H9 (cell line): Measurements from ENCODE around the gene SLC11A1. TPM values are rescaled to one million over a fixed set of nuclear protein-coding genes. Genes with fewer than 3 reads are reported as not detected.

Experiments
- DNase-seq: peaks from one replicate; pipeline ENCODE4 v3.0.0-alpha.2; 2017
- H2AFZ ChIP-seq: one replicate; pipeline ENCODE4 v1.6.1; 2013; ENCODE audit warnings: mild to moderate bottlenecking, low read length, control low read depth, moderate library complexity
- H2AK5ac ChIP-seq: 2 replicates; pipeline ENCODE4 v1.6.1; 2013; ENCODE audit warnings: low read length, control low read depth, mixed read lengths; ENCODE audit not compliant: insufficient read length
- H2BK120ac ChIP-seq: one replicate; pipeline ENCODE4 v1.6.1; 2013; ENCODE audit warnings: low read depth, mild to moderate bottlenecking, low read length, control low read depth, inconsistent platforms; ENCODE audit not compliant: poor library complexity, severe bottlenecking
- H2BK12ac ChIP-seq: 2 replicates; pipeline ENCODE4 v1.6.1; 2013; ENCODE audit warnings: low read length, control low read depth, mixed read lengths, low read depth; ENCODE audit not compliant: insufficient read length
- H2BK15ac ChIP-seq: 2 replicates; pipeline ENCODE4 v1.6.1; 2013; ENCODE audit warnings: low read depth, low read length, control low read depth
- H2BK20ac ChIP-seq: one replicate; pipeline ENCODE4 v1.6.1; 2013; ENCODE audit warnings: low read depth, mild to moderate bottlenecking, low read length, control low read depth, inconsistent platforms; ENCODE audit not compliant: poor library complexity, severe bottlenecking
- H2BK5ac ChIP-seq: 2 replicates; pipeline ENCODE4 v1.6.1; 2013; ENCODE audit warnings: low read length, control low read depth, mixed read lengths; ENCODE audit not compliant: insufficient read length
- H3K14ac ChIP-seq: 2 replicates; pipeline ENCODE4 v1.6.1; 2013; ENCODE audit warnings: low read length, control low read depth; ENCODE audit not compliant: insufficient read depth
- H3K18ac ChIP-seq: 2 replicates; pipeline ENCODE4 v1.6.1; 2013; ENCODE audit warnings: low read depth, mild to moderate bottlenecking, mixed read lengths, low read length, control low read depth; ENCODE audit not compliant: insufficient read length
- H3K23ac ChIP-seq: 2 replicates; pipeline ENCODE4 v1.6.1; 2013; ENCODE audit warnings: low read length, control low read depth, mixed read lengths, low read depth; ENCODE audit not compliant: insufficient read length
- H3K23me2 ChIP-seq: 2 replicates; pipeline ENCODE4 v1.6.1; 2013; ENCODE audit warnings: low read depth, mild to moderate bottlenecking, mixed read lengths, low read length, control low read depth; ENCODE audit not compliant: insufficient read length, poor library complexity, severe bottlenecking
- H3K27ac ChIP-seq: 2 replicates; pipeline ENCODE4 v1.5.1; 2013; ENCODE audit warnings: low read length, control low read depth, mixed read lengths, low read depth; ENCODE audit not compliant: insufficient read length
- H3K27me3 ChIP-seq: 2 replicates; pipeline ENCODE4 v1.6.1; 2013; ENCODE audit warnings: low read length, control low read depth, inconsistent platforms; ENCODE audit not compliant: insufficient read depth
- H3K4ac ChIP-seq: 2 replicates; pipeline ENCODE4 v1.6.1; 2013; ENCODE audit warnings: low read depth, mild to moderate bottlenecking, control low read depth, inconsistent platforms, low read length, moderate library complexity
- H3K4me1 ChIP-seq: 2 replicates; pipeline ENCODE4 v1.6.1; 2013; ENCODE audit warnings: low read length, control low read depth, inconsistent platforms; ENCODE audit not compliant: insufficient read depth
- H3K4me2 ChIP-seq: 2 replicates; pipeline ENCODE4 v1.6.1; 2013; ENCODE audit warnings: low read length, control low read depth, mixed read lengths; ENCODE audit not compliant: insufficient read length, insufficient read depth
- H3K56ac ChIP-seq: 2 replicates; pipeline ENCODE4 v1.6.1; 2013; ENCODE audit warnings: low read depth, mild to moderate bottlenecking, mixed read lengths, low read length, control low read depth; ENCODE audit not compliant: insufficient read length
- H3K79me1 ChIP-seq: 2 replicates; pipeline ENCODE4 v1.6.1; 2013; ENCODE audit warnings: low read depth, mild to moderate bottlenecking, moderate library complexity, low read length, control low read depth, inconsistent platforms; ENCODE audit not compliant: insufficient read depth, poor library complexity, severe bottlenecking
- H3K79me2 ChIP-seq: 2 replicates; pipeline ENCODE4 v1.6.1; 2013; ENCODE audit warnings: low read length, control low read depth, inconsistent platforms; ENCODE audit not compliant: insufficient read depth
- H3K9ac ChIP-seq: 2 replicates; pipeline ENCODE4 v1.6.1; 2013; ENCODE audit warnings: low read length, control low read depth, mixed read lengths; ENCODE audit not compliant: insufficient read length; ENCODE audit errors: extremely low read depth
- H3K9me3 ChIP-seq: one replicate; pipeline ENCODE4 v1.6.1; 2013; ENCODE audit warnings: low read depth, low read length, inconsistent platforms; ENCODE audit not compliant: control insufficient read depth
- H3T11ph ChIP-seq: one replicate; pipeline ENCODE4 v1.6.1; 2013; ENCODE audit warnings: mild to moderate bottlenecking, low read length, control low read depth, inconsistent platforms
- H4K20me1 ChIP-seq: one replicate; pipeline ENCODE4 v1.6.1; 2013; ENCODE audit not compliant: control insufficient read depth, insufficient read length, insufficient read depth
- H4K5ac ChIP-seq: 2 replicates; pipeline ENCODE4 v1.6.1; 2013; ENCODE audit warnings: low read depth, mild to moderate bottlenecking, mixed read lengths, low read length, control low read depth; ENCODE audit not compliant: insufficient read length
- H4K8ac ChIP-seq: replicated peaks from 2 replicates; pipeline ENCODE4 v1.6.1; 2013; ENCODE audit warnings: low read length, control low read depth, mixed read lengths, low read depth; ENCODE audit not compliant: insufficient read length
- H4K91ac ChIP-seq: 2 replicates; pipeline ENCODE4 v1.6.1; 2013; ENCODE audit warnings: low read depth, mild to moderate bottlenecking, moderate library complexity, mixed read lengths, low read length, control low read depth; ENCODE audit not compliant: insufficient read length
- H3K27ac Mint-ChIP-seq, 3 experiments: 2 replicates in 2 of 3; 3 replicates in 1 of 3; pipeline ENCODE4 v1.8.0; 2020 to 2021; ENCODE audit warnings: mixed read lengths in 3 of 3, mild to moderate bottlenecking in 1 of 3, moderate library complexity in 1 of 3
- H3K27me3 Mint-ChIP-seq: 2 replicates; pipeline ENCODE4 v1.8.0; 2021; ENCODE audit warnings: low read depth, mild to moderate bottlenecking, moderate library complexity, mixed read lengths
- H3K36me3 Mint-ChIP-seq, 3 experiments: 2 replicates in 2 of 3; 3 replicates in 1 of 3; pipeline ENCODE4 v1.8.0; 2020 to 2021; ENCODE audit warnings: low read depth in 3 of 3, mixed read lengths in 3 of 3; ENCODE audit not compliant: insufficient read depth in 1 of 3
- H3K4me1 Mint-ChIP-seq, 2 experiments: 2 replicates each; pipeline ENCODE4 v1.8.0; 2020; ENCODE audit warnings: mixed read lengths in 2 of 2
- H3K4me3 Mint-ChIP-seq, 2 experiments: 2 replicates in 1 of 2; 3 replicates in 1 of 2; pipeline ENCODE4 v1.8.0; 2020 to 2021; ENCODE audit warnings: mild to moderate bottlenecking in 2 of 2, mixed read lengths in 2 of 2, moderate library complexity in 1 of 2
- H3K9me3 Mint-ChIP-seq, 2 experiments: 2 replicates in 1 of 2; 3 replicates in 1 of 2; pipeline ENCODE4 v1.8.0; 2020; ENCODE audit warnings: mild to moderate bottlenecking in 2 of 2, mixed read lengths in 2 of 2, moderate library complexity in 1 of 2
- WGBS: extraction: QIAGEN DNeasy Blood & Tissue Kit; methylation state at CpG from one replicate; pipeline ENCODE4 v1.1.7; 2013; ENCODE audit warnings: missing lambda C conversion rate, low lambda C conversion rate, mixed read lengths; ENCODE audit not compliant: insufficient read length; ENCODE audit errors: extremely low coverage; 5-methylcytosine and 5-hydroxymethylcytosine counted together
- total RNA-seq: library from RNA; stranded (reverse); gene quantifications from 2 replicates; pipeline ENCODE4 v1.2.1, GENCODE V29; 2021
- TF ChIP-seq, protein P1 (sequence below): fragments of 200-600 bp; sonication (generic); conservative IDR thresholded peaks from 3 replicates; pipeline ENCODE4 v1.8.0; 2021; ENCODE audit warnings: antibody characterized with exemption, mild to moderate bottlenecking

SLC11A1 gene
- total RNA-seq, 1 experiment from 2014 or later = 0.11 TPM

DNA sequence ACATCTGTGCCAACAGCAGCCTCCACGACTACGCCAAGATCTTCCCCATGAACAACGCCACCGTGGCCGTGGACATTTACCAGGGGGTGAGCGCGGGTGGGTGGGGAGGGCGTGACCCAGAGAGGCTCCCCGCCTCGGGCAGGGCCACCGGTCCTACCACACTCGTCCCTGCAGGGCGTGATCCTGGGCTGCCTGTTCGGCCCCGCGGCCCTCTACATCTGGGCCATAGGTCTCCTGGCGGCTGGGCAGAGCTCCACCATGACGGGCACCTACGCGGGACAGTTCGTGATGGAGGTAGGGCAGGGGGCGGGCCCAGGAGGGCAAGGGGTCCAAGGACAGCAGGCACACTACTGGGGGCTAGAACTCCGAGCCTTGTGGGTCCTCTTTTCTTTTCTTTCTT lies 9.1 kb downstream of the SLC11A1 start:
- no peak for DNase-seq
- H2AK5ac ChIP-seq = no peak overlapping the region
- H3K4me1 Mint-ChIP-seq = peaks cover 17 to 35% of the 10 kb centered on the region in 2 experiments
- no peaks in the 10 kb centered on the region for H3K9me3 ChIP-seq
- no peak overlapping the region for H3K27ac Mint-ChIP-seq
- no peak overlapping the region for H4K91ac ChIP-seq
- no peaks in the 10 kb centered on the region; a peak in 1 of 5 replicates for H3K9me3 Mint-ChIP-seq
- H2BK120ac ChIP-seq = no peak overlapping the region
- no peak overlapping the region for H2BK12ac ChIP-seq
- no peaks in the 10 kb centered on the region for H3K79me1 ChIP-seq
- H3K56ac ChIP-seq = no peak overlapping the region
- no peak overlapping the region for H3K14ac ChIP-seq
- no peaks in the 10 kb centered on the region for H3K4me1 ChIP-seq
- H2BK20ac ChIP-seq = no peak overlapping the region
- no peaks in the 10 kb centered on the region for H3K79me2 ChIP-seq
- TF ChIP-seq, protein P1, sequence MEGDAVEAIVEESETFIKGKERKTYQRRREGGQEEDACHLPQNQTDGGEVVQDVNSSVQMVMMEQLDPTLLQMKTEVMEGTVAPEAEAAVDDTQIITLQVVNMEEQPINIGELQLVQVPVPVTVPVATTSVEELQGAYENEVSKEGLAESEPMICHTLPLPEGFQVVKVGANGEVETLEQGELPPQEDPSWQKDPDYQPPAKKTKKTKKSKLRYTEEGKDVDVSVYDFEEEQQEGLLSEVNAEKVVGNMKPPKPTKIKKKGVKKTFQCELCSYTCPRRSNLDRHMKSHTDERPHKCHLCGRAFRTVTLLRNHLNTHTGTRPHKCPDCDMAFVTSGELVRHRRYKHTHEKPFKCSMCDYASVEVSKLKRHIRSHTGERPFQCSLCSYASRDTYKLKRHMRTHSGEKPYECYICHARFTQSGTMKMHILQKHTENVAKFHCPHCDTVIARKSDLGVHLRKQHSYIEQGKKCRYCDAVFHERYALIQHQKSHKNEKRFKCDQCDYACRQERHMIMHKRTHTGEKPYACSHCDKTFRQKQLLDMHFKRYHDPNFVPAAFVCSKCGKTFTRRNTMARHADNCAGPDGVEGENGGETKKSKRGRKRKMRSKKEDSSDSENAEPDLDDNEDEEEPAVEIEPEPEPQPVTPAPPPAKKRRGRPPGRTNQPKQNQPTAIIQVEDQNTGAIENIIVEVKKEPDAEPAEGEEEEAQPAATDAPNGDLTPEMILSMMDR = no peak
- no peaks in the 10 kb centered on the region for H3K36me3 Mint-ChIP-seq
- H3K27me3 Mint-ChIP-seq = peaks cover 38% of the 10 kb centered on the region
- no peaks in the 10 kb centered on the region for H4K20me1 ChIP-seq
- H3K23me2 ChIP-seq = peaks cover 12% of the 10 kb centered on the region
- no CpG with 5 or more reads among the region's 23 CpGs for WGBS
- H3K27ac ChIP-seq = no peak overlapping the region
- H2AFZ ChIP-seq = no peak overlapping the region
- no peak overlapping the region for H3K23ac ChIP-seq
- H3K9ac ChIP-seq = no peak overlapping the region
- H4K8ac ChIP-seq = no peak overlapping the region
- H3T11ph ChIP-seq = no peak overlapping the region
- no peak overlapping the region for H3K4me3 Mint-ChIP-seq
- H2BK15ac ChIP-seq = no peak overlapping the region
- H3K4me2 ChIP-seq = no peak overlapping the region
- no peak overlapping the region for H3K4ac ChIP-seq
- H4K5ac ChIP-seq = no peak overlapping the region
- H2BK5ac ChIP-seq = no peak overlapping the region
- no peak overlapping the region for H3K18ac ChIP-seq
- H3K27me3 ChIP-seq = peaks cover 2% of the 10 kb centered on the region; the same call in 1 of the 2 replicates
